ENCODE measurements around the gene SYNGR2.
A peak's percentile ranks its signal among the peaks of the same experiment; 100 is the strongest.

The SYNGR2 gene

GRCh38 chr17:78124081-78124835 is 44.1 kb upstream of the SYNGR2 start:
- Histone ChIP-seq H3K36me3 (peaks cover 62% of the 10 kb centered on the region), H3K4me3 (peak overlapping the region; percentile 93)
- TF ChIP-seq Cebpa-rat (IDR thresholded peaks at IDR 0.05): no peak; the same call in 1 of the 2 replicates

GRCh38 chr17:78124836-78125137 is 43.6 kb upstream of the SYNGR2 start:
- Histone ChIP-seq H4K20me1 (peaks cover 43% of the 10 kb centered on the region), H3K9ac (peak overlapping the region; percentile 97), H3K27ac (peak overlapping the region; percentile 98), H3K36me3 (peaks cover 57% of the 10 kb centered on the region), H3K4me3 (peak overlapping the region; percentile 93), H3K27me3 (no peaks in the 10 kb centered on the region), H3K4me2 (peak overlapping the region; percentile 100), H3K9me3 (no peaks in the 10 kb centered on the region), H3K4me1 (peaks cover 85% of the 10 kb centered on the region)
- TF ChIP-seq Cebpa-rat (IDR thresholded peaks at IDR 0.05): no peak

More at GRCh38 chr17:78124081-78124835, 44.1 kb upstream of the SYNGR2 start:
- H3K9ac ChIP-seq: peak overlapping the region; percentile 97
- peak overlapping the region; percentile 98 for H3K27ac ChIP-seq
- H3K4me2 ChIP-seq: peak overlapping the region; percentile 100
- H3K9me3 ChIP-seq: no peaks in the 10 kb centered on the region
- peaks cover 85% of the 10 kb centered on the region for H3K4me1 ChIP-seq
- H3K27me3 ChIP-seq: no peaks in the 10 kb centered on the region
- peaks cover 48% of the 10 kb centered on the region for H4K20me1 ChIP-seq

- Histone ChIP-seq H3K4me2 (peak overlapping the region; percentile 100), H3K27me3 (no peaks in the 10 kb centered on the region), H3K27ac (peak overlapping the region; percentile 98), H4K20me1 (peaks cover 38% of the 10 kb centered on the region), H3K36me3 (peaks cover 52% of the 10 kb centered on the region), H3K9me3 (no peaks in the 10 kb centered on the region), H3K4me1 (peaks cover 86% of the 10 kb centered on the region), H3K4me3 (peak overlapping the region; percentile 93), H3K9ac (peak overlapping the region; percentile 97)
- no peak for TF ChIP-seq Cebpa-rat (IDR thresholded peaks at IDR 0.05)
These were observed 43.1 kb upstream of the SYNGR2 start for GRCh38 chr17:78125138-78125913.

GRCh38 chr17:78125976-78126894 is 42.1 kb upstream of the SYNGR2 start:
- peaks cover 86% of the 10 kb centered on the region for H3K4me1 ChIP-seq
- peak overlapping the region; percentile 97 for H3K9ac ChIP-seq
- H3K4me3 ChIP-seq: peak overlapping the region; percentile 93
- H3K9me3 ChIP-seq: no peaks in the 10 kb centered on the region
- H3K4me2 ChIP-seq: peak overlapping the region; percentile 100
- H4K20me1 ChIP-seq: peaks cover 29% of the 10 kb centered on the region
- peaks cover 43% of the 10 kb centered on the region for H3K36me3 ChIP-seq
- TF ChIP-seq Cebpa-rat (IDR thresholded peaks at IDR 0.05): no peak
- no peaks in the 10 kb centered on the region for H3K27me3 ChIP-seq
- H3K27ac ChIP-seq: peak overlapping the region; percentile 98

- Histone ChIP-seq H3K27me3 (no peaks in the 10 kb centered on the region), H4K20me1 (peaks cover 22% of the 10 kb centered on the region), H3K4me3 (peak overlapping the region; percentile 93), H3K4me1 (peaks cover 86% of the 10 kb centered on the region), H3K9me3 (no peaks in the 10 kb centered on the region), H3K4me2 (peak overlapping the region; percentile 100), H3K36me3 (peaks cover 36% of the 10 kb centered on the region), H3K27ac (peak overlapping the region; percentile 98), H3K9ac (peak overlapping the region; percentile 97)
- TF ChIP-seq Cebpa-rat (IDR thresholded peaks at IDR 0.05): no peak
These were observed 41.5 kb upstream of the SYNGR2 start for GRCh38 chr17:78126895-78127238.

GRCh38 chr17:78127239-78127887 is 41.0 kb upstream of the SYNGR2 start:
- Histone ChIP-seq H3K4me3 (peak overlapping the region; percentile 93), H3K36me3 (peaks cover 31% of the 10 kb centered on the region), H3K27ac (peak overlapping the region; percentile 98), H3K4me2 (peak overlapping the region; percentile 100), H3K9me3 (no peaks in the 10 kb centered on the region), H3K9ac (peak overlapping the region; percentile 97), H3K27me3 (no peaks in the 10 kb centered on the region), H4K20me1 (peaks cover 19% of the 10 kb centered on the region), H3K4me1 (peaks cover 86% of the 10 kb centered on the region)
- no peak for TF ChIP-seq Cebpa-rat (IDR thresholded peaks at IDR 0.05)

GRCh38 chr17:78127888-78128550 is 40.4 kb upstream of the SYNGR2 start:
- Histone ChIP-seq H3K4me2 (peak overlapping the region; percentile 100), H3K36me3 (peaks cover 25% of the 10 kb centered on the region), H3K9me3 (no peaks in the 10 kb centered on the region), H3K27ac (peak overlapping the region; percentile 98), H3K4me3 (peak overlapping the region; percentile 93), H4K20me1 (peaks cover 19% of the 10 kb centered on the region), H3K27me3 (no peaks in the 10 kb centered on the region), H3K9ac (peak overlapping the region; percentile 97), H3K4me1 (peaks cover 86% of the 10 kb centered on the region)
- no peak for TF ChIP-seq Cebpa-rat (IDR thresholded peaks at IDR 0.05)

GRCh38 chr17:78128551-78129350 is 39.6 kb upstream of the SYNGR2 start, which contains the start of gene TMC6:
Gene TMC6, minus strand, starts transcription at chr17:78128755. Its CDS starts 1,923 bp downstream, at chr17:78126832.
- TF ChIP-seq Cebpa-rat (IDR thresholded peaks at IDR 0.05): no peak
- peaks cover 21% of the 10 kb centered on the region for H4K20me1 ChIP-seq

More at GRCh38 chr17:78128551-78129350, 39.6 kb upstream of the SYNGR2 start, which contains the start of gene TMC6:
- H3K27me3 ChIP-seq: no peaks in the 10 kb centered on the region
- H3K9ac ChIP-seq: peak within 1 kb of the TSS; percentile 97
- H3K36me3 ChIP-seq: peaks cover 17% of the 10 kb centered on the region
- H3K4me2 ChIP-seq: peak within 1 kb of the TSS; percentile 100
- H3K27ac ChIP-seq: peak within 1 kb of the TSS; percentile 98
- H3K9me3 ChIP-seq: no peaks in the 10 kb centered on the region
- peaks cover 86% of the 10 kb centered on the region for H3K4me1 ChIP-seq
- H3K4me3 ChIP-seq: peak within 1 kb of the TSS; percentile 93

Data from BLaER1 (cell line).